GM12872 (cell line): ENCODE measurements around the gene SNX27.

Experiments used
- TF ChIP-seq, protein P1 (sequence below): IDR thresholded peaks from 3 replicates; pipeline ENCODE4 v1.5.1; 2011; ENCODE audit warnings: low read depth, mild to moderate bottlenecking, low read length, moderate library complexity; ENCODE audit not compliant: insufficient read depth

SNX27 gene

GRCh38 chr1:151606384-151606783 lies 5.5 kb upstream of the SNX27 start:
- TF ChIP-seq, protein P1, sequence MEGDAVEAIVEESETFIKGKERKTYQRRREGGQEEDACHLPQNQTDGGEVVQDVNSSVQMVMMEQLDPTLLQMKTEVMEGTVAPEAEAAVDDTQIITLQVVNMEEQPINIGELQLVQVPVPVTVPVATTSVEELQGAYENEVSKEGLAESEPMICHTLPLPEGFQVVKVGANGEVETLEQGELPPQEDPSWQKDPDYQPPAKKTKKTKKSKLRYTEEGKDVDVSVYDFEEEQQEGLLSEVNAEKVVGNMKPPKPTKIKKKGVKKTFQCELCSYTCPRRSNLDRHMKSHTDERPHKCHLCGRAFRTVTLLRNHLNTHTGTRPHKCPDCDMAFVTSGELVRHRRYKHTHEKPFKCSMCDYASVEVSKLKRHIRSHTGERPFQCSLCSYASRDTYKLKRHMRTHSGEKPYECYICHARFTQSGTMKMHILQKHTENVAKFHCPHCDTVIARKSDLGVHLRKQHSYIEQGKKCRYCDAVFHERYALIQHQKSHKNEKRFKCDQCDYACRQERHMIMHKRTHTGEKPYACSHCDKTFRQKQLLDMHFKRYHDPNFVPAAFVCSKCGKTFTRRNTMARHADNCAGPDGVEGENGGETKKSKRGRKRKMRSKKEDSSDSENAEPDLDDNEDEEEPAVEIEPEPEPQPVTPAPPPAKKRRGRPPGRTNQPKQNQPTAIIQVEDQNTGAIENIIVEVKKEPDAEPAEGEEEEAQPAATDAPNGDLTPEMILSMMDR = no peak

GRCh38 chr1:151606857-151607256 lies 5.0 kb upstream of the SNX27 start:
- TF ChIP-seq, protein P1 = no peak

DNA sequence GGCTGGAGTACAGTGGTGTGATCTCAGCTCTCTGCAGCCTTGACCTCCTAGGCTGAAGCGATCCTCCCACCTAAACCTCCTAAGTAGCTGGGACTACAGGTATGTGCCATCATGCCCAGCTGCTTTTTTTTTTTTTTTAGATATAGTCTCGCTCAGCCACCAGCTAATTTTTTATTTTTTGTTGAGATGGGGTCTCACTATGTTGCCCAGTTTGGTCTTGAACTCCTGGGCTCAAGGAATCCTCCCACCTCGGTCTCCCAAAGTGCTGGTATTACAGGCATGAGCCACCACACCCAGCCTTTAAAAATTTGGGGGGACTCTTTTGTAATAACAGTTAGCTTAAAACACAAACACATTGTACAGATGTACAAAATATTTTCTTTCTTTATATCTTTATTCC lies 1.7 kb upstream of the SNX27 start:
- TF ChIP-seq, protein P1 = no peak

DNA sequence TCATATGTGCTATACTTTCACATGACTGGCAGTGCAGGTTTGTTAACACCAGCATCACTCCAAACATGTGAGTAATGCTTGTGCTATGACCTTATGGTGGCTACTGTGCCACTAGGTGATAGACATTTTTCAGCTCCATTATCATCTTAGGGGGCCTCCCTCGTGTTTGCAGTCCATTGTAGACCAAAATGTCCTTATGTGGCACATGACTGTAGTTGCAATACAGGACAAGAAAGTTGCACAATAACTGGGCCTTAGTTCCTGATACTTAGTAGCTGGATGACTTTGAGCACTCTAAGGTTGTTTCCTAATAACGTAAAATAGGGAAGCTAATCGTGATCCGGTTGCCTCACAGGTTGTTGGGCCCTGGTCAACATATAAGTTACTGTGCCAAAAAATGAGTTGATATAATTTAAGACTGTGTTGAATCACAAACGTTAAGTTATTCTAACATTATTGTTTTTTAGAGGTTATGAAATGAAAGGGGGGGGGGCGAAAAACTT lies 511 bp upstream of the SNX27 start:
- TF ChIP-seq, protein P1 = no peak

DNA sequence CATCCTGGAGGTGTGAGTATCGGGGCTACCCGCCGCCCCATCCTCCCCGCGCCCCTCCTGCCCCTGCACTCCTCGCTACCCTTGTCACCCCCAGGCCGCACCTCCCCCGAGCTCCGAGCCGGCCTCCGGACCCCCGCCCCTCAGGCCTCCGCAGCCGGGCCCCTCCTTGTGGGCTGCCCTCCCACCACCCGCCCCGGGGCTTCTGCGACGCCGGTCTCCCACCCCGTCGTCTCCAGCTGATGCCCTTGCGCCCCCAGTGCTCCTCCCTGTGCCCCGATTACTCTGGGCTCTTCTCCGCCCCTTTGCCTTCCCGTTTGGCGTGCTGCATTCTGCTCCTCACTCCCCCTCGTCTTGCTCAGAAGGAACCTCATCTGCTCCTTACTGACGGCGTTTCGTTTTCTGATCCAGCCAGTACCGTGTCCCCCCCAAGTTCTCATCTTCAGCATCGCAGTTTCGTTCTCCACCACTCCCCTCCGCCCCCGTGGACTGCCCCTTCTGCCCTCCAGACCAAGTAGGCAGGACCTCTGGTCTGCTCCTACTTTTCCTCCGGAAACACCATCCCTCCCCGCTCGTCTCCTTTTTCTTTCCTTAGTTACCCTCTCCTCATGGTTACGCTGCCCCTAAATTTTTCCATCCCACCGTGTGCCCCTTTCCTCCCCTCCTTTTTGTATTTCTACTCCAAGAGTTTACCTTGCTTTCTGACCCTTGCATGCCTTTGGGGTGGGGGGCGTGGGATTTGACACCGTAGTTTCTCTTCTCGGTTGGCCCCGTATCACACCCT lies 841 bp downstream of the SNX27 start:
- TF ChIP-seq, protein P1 = no peak

GRCh38 chr1:151613282-151613780 lies 1.5 kb downstream of the SNX27 start:
- TF ChIP-seq, protein P1 = no peak

- TF ChIP-seq, protein P1 = no peak
These were observed 4.1 kb downstream of the SNX27 start for GRCh38 chr1:151615711-151616504.
